Renal cortical epithelial cell (primary cell): ENCODE measurements around the gene PCDHGB7. TPM values are rescaled to one million over a fixed set of nuclear protein-coding genes. Genes with fewer than 3 reads are reported as not detected.
A peak's percentile ranks its signal among the peaks of the same experiment; 100 is the strongest.
"Not testable (repeated sequence)": the region's sequence is repeated elsewhere in the genome, so short reads cannot be mapped to it uniquely, and the experiment has no call there.

Source experiments
- DNase-seq: peaks from one replicate; pipeline ENCODE4 v3.0.0-alpha.2; 2011; ENCODE audit warnings: low read depth
- total RNA-seq: library from RNA; depleted of rRNA; stranded (reverse); fragments of >200 nt; gene quantifications from 2 replicates; pipeline ENCODE4 v1.2.3, GENCODE V29; 2014

Gene PCDHGB7
- 1.7 and 10.4 TPM in 2 replicates for total RNA-seq

- peak; percentile 58 for DNase-seq
Measured at GRCh38 chr5:141417494-141418172, at the start of gene PCDHGB7. Gene PCDHGB7, plus strand, starts transcription at chr5:141417677. Its CDS starts 183 bp downstream, at chr5:141417860.

DNA sequence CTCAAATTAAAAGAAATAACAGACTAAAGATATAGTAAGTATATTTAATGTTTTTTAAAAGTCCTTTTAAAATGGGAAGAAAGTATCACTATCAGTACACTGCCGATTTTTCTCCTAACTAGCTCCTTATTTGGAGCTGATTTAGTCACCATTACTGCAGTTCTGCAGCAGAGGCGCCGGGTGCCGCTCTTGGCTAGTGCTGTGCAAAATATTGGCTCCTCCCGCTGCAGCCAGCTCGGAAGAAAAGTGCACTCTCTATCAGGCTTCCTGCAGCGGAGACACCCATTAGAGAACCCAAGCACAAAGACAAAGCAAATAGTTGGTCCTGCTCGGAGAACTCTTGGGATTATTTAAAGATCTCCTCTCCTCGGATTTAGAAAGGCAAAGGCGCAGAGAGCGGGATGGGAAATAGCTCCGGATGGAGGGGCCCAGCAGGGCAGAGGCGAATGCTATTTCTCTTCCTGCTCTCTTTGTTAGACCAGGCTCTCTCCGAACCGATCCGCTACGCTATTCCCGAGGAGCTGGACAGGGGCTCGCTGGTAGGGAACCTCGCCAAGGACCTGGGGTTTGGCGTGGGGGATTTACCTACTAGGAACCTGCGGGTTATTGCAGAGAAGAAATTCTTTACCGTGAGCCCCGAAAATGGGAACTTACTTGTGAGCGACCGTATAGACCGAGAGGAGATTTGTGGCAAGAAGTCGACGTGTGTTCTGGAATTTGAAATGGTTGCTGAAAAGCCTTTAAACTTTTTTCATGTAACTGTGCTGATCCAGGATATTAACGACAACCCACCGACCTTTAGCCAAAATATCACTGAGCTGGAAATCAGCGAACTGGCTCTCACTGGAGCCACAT is 47.3 kb upstream of the PCDHGB7 start, which contains the start of gene PCDHGB3:
PCDHGB3 (plus strand) TSS at position 249 of the 855 bp plus-strand sequence; CDS start at position 402, 153 bp downstream.
- peak; percentile 7 for DNase-seq

DNA sequence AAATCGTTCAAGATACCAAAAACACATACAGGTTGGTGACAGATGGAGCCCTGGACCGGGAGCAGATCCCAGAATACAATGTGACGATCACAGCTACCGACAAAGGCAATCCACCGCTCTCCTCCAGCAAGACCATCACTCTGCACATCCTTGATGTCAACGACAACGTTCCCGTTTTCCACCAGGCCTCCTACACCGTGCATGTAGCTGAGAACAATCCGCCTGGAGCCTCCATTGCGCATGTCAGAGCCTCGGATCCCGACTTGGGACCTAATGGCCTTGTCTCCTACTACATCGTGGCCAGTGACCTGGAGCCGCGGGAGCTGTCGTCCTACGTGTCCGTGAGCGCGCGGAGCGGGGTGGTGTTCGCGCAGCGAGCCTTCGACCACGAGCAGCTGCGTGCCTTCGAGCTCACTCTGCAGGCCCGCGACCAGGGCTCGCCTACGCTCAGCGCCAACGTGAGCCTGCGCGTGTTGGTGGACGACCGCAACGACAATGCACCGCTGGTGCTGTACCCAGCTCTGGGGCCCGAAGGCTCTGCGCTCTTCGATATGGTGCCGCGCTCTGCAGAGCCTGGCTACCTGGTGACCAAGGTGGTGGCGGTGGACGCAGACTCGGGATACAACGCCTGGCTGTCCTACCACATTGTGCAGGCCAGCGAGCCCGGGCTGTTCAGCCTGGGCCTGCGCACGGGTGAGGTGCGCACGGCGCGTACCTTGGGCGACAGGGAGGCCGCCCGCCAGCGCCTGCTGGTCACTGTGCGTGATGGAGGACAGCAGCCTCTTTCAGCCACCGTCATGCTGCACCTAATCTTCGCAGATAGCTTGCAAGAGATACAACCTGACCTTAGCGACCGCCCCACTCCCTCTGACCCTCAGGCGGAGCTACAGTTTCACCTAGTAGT is 45.7 kb upstream of the PCDHGB7 start:
- no peak for DNase-seq

DNA sequence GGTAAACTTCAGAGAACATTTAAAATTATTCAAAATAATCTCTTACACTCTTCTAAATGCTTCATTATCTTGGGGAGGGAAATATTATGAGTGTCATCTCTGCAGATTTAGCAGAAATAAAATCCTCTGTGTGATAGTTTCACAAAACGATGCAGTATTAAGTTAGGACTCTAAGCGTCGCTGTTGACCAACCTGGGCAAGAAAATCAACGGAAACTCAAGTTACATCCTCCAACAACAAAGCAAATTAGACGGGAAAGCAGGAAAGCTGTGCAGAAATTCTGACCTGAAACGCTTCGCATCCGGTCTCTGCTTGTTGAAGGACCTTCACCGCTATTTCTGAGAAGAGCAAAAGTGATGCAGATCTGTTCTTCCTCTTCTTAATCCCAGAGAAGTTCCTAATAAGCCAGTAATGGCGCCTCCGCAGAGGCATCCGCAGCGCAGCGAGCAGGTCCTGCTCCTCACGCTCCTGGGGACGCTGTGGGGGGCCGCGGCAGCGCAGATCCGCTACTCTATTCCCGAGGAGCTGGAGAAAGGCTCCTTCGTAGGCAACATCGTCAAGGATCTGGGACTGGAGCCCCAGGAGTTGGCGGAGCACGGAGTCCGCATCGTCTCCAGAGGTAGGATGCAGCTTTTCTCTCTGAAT is 43.7 kb upstream of the PCDHGB7 start, which contains the start of gene PCDHGA6:
PCDHGA6 (plus strand) TSS at position 219 of the 645 bp plus-strand sequence; CDS start at position 412, 193 bp downstream.
- DNase-seq = peak; percentile 15

- DNase-seq = no peak
Measured at GRCh38 chr5:141374627-141375026, 42.9 kb upstream of the PCDHGB7 start.

DNA sequence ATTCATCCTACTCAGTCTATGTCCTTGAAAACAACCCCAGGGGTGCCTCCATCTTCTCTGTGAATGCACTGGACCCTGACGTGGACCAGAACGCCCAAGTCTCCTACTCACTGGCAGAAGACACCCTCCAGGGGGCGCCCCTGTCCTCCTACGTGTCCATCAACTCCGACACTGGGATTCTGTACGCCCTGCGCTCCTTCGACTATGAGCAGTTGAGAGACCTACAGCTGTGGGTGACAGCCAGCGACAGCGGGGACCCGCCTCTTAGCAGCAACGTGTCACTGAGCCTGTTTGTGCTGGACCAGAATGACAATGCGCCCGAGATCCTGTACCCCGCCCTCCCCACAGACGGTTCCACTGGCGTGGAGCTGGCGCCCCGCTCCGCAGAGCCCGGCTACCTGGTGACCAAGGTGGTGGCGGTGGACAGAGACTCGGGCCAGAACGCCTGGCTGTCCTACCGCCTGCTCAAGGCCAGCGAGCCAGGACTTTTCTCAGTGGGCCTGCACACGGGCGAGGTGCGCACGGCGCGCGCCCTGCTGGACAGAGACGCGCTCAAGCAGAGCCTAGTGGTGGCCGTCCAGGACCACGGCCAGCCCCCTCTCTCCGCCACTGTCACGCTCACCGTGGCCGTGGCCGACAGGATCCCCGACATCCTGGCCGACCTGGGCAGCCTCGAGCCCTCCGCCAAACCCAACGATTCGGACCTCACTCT is 41.9 kb upstream of the PCDHGB7 start:
- DNase-seq = not testable (repeated sequence)

DNA sequence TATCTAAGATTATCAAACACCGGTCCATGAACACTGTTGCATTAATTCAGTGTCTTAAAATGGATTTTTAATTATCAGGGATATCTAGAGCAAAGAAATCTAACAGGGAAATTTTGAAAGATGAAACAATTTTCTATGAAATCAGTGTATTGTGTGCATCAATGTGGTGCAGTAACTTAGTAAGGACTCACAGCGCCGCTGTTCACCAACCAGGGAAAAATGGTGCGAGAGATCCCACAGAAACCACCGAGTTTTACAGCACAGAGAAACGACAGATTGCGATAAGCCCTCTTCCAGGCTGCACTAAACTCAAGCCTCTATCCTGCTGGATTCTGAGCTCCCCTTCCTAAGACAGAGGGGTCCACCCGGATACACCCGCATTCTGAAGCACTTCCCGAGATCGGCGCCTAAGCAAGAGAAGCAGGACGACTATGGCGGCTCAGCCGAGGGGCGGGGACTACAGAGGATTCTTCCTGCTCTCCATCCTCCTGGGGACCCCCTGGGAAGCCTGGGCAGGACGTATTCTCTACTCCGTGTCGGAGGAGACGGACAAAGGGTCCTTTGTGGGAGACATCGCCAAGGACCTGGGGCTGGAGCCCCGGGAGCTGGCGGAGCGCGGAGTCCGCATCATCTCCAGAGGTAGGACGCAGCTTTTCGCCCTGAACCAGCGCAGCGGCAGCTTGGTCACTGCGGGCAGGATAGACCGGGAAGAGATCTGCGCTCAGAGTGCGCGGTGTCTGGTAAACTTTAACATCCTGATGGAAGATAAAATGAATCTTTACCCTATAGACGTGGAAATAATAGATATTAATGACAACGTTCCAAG is 34.8 kb upstream of the PCDHGB7 start, which contains the start of gene PCDHGA7:
PCDHGA7 (plus strand) TSS at position 274 of the 826 bp plus-strand sequence; CDS start at position 432, 158 bp downstream.
- DNase-seq = peak; percentile 2

- DNase-seq = no peak
Measured at GRCh38 chr5:141383345-141383744, 34.1 kb upstream of the PCDHGB7 start.

GRCh38 chr5:141384471-141385267 is 32.8 kb upstream of the PCDHGB7 start:
- DNase-seq = no peak

- peak; percentile 6 for DNase-seq
Measured at GRCh38 chr5:141387557-141388311, 29.7 kb upstream of the PCDHGB7 start, which contains the start of gene PCDHGB4. Gene PCDHGB4, plus strand, starts transcription at chr5:141387698. Its CDS starts 187 bp downstream, at chr5:141387885.

DNA sequence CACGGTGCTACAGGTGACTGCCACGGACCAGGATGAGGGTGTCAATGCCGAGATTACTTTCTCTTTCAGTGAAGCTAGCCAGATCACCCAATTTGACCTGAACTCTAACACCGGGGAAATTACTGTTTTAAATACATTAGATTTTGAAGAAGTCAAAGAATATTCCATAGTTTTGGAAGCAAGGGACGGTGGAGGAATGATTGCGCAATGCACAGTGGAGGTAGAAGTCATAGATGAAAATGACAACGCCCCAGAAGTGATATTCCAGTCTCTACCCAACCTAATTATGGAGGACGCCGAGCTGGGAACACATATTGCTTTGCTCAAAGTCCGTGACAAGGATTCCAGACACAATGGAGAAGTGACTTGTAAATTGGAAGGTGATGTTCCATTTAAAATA is 28.8 kb upstream of the PCDHGB7 start:
- no peak for DNase-seq

GRCh38 chr5:141389153-141390042 is 28.1 kb upstream of the PCDHGB7 start:
- DNase-seq = no peak

DNA sequence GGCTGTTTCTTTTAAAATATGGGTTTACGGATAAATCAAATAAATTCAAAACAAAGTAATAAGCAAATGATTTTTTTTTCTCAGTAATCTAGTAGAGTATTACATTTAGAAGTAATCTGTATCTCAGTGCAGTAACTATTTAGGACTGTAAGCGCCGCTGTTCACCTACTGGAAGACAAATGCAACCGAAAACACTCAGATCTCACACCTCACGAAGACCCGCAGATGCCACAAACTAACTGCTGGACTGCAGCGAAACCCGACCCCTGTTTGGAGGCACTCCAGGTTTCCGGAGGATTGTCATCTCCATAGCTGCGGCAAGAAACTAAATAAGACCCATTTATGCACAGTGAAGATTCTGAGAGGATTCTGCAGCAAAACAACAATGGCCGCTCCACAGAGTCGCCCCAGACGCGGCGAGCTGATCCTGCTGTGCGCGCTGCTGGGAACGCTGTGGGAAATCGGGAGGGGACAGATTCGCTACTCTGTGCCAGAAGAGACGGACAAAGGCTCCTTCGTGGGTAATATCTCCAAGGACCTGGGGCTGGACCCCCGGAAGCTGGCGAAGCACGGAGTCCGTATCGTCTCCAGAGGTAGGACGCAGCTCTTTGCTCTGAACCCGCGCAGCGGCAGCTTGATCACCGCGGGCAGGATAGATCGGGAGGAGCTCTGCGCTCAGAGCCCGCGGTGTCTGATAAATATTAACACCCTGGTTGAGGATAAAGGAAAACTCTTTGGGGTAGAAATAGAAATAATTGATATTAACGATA is 24.9 kb upstream of the PCDHGB7 start, which contains the start of gene PCDHGA8:
PCDHGA8 (plus strand) TSS at position 205 of the 770 bp plus-strand sequence; CDS start at position 386, 181 bp downstream.
- no peak for DNase-seq

GRCh38 chr5:141393267-141393666 is 24.2 kb upstream of the PCDHGB7 start:
- DNase-seq = no peak

DNA sequence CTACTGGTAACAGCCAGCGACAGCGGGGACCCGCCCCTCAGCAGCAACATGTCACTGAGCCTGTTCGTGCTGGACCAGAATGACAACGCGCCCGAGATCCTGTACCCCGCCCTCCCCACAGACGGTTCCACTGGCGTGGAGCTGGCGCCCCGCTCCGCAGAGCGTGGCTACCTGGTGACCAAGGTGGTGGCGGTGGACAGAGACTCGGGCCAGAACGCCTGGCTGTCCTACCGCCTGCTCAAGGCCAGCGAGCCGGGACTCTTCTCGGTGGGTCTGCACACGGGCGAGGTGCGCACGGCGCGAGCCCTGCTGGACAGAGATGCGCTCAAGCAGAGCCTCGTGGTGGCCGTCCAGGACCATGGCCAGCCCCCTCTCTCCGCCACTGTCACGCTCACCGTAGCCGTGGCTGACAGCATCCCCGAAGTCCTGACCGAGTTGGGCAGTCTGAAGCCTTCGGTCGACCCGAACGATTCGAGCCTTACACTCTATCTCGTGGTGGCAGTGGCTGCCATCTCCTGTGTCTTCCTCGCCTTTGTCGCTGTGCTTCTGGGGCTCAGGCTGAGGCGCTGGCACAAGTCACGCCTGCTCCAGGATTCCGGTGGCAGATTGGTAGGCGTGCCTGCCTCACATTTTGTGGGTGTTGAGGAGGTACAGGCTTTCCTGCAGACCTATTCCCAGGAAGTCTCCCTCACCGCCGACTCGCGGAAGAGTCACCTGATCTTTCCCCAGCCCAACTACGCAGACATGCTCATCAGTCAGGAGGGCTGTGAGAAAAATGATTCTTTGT is 22.9 kb upstream of the PCDHGB7 start:
- DNase-seq = not testable (repeated sequence)
